GM23338 (cell line): ENCODE data around the gene TOR1B. TPM values are rescaled to one million over a fixed set of nuclear protein-coding genes. Genes with fewer than 3 reads are reported as not detected.

Experiments
- ATAC-seq: fragments of 200-7000 bp; cut with Tn5 transposase; 3 replicates; pipeline ENCODE4 v1.9.1; 2020
- DNase-seq: peaks from one replicate; pipeline ENCODE4 v3.0.0-alpha.2; 2015; ENCODE audit warnings: low spot score
- H2AFZ ChIP-seq: fragments of 200-600 bp; sonication (generic); 2 replicates; pipeline ENCODE4 v1.8.0; 2016; ENCODE audit warnings: antibody characterized with exemption, mild to moderate bottlenecking, moderate library complexity
- H3F3A ChIP-seq: fragments of 200-600 bp; sonication (generic); replicated peaks from 2 replicates; pipeline ENCODE4 v1.8.0; 2017; ENCODE audit warnings: antibody characterized with exemption, mixed run types, low read depth
- H3K27ac ChIP-seq: fragments of 200-600 bp; sonication (generic); 2 replicates; pipeline ENCODE4 v1.6.1; 2016; ENCODE audit warnings: low read depth
- H3K27me3 ChIP-seq: fragments of 200-600 bp; sonication (generic); 2 replicates; pipeline ENCODE4 v1.8.0; 2016; ENCODE audit warnings: mild to moderate bottlenecking, mixed run types, moderate library complexity; ENCODE audit not compliant: insufficient read depth
- H3K36me3 ChIP-seq: fragments of 200-600 bp; sonication (generic); 2 replicates; pipeline ENCODE4 v1.8.0; 2016; ENCODE audit warnings: mild to moderate bottlenecking; ENCODE audit not compliant: insufficient read depth
- H3K4me1 ChIP-seq: fragments of 200-600 bp; sonication (generic); 2 replicates; pipeline ENCODE4 v1.8.0; 2016; ENCODE audit warnings: mild to moderate bottlenecking, moderate library complexity; ENCODE audit not compliant: insufficient read depth
- H3K4me2 ChIP-seq: fragments of 200-600 bp; sonication (generic); 2 replicates; pipeline ENCODE4 v1.7.1; 2017; ENCODE audit warnings: mixed run types
- H3K4me3 ChIP-seq: fragments of 200-600 bp; sonication (generic); 2 replicates; pipeline ENCODE4 v1.6.1; 2016; ENCODE audit warnings: mixed run types
- H3K79me2 ChIP-seq: fragments of 200-600 bp; sonication (generic); replicated peaks from 2 replicates; pipeline ENCODE4 v1.8.0; 2017; ENCODE audit warnings: mild to moderate bottlenecking; ENCODE audit not compliant: insufficient read depth
- H3K9me2 ChIP-seq: fragments of 200-600 bp; sonication (generic); 2 replicates; pipeline ENCODE4 v1.8.0; 2017; ENCODE audit not compliant: insufficient read depth
- H4K20me1 ChIP-seq: fragments of 200-600 bp; sonication (generic); replicated peaks from 2 replicates; pipeline ENCODE4 v1.8.0; 2017; ENCODE audit warnings: mild to moderate bottlenecking; ENCODE audit not compliant: insufficient read depth
- H3K27ac Mint-ChIP-seq: 2 replicates; pipeline ENCODE4 v1.8.0; 2020; ENCODE audit warnings: inconsistent platforms, mild to moderate bottlenecking, moderate library complexity, mixed read lengths
- H3K27me3 Mint-ChIP-seq: 3 replicates; pipeline ENCODE4 v1.8.0; 2022; ENCODE audit warnings: low read depth, mild to moderate bottlenecking, moderate library complexity, mixed read lengths, inconsistent platforms; ENCODE audit not compliant: insufficient read depth, poor library complexity
- H3K36me3 Mint-ChIP-seq: 3 replicates; pipeline ENCODE4 v1.8.0; 2021; ENCODE audit warnings: low read depth, mild to moderate bottlenecking, inconsistent platforms, moderate library complexity, mixed read lengths
- H3K4me1 Mint-ChIP-seq: 3 replicates; pipeline ENCODE4 v1.8.0; 2020; ENCODE audit warnings: mild to moderate bottlenecking, inconsistent platforms, mixed read lengths
- H3K4me3 Mint-ChIP-seq: 3 replicates; pipeline ENCODE4 v1.8.0; 2021; ENCODE audit warnings: moderate library complexity, mild to moderate bottlenecking, inconsistent platforms, mixed read lengths
- H3K9me3 Mint-ChIP-seq: 3 replicates; pipeline ENCODE4 v1.8.0; 2020; ENCODE audit warnings: moderate library complexity, mild to moderate bottlenecking, inconsistent platforms, mixed read lengths
- CREB1 ChIP-seq: fragments of 250-450 bp; sonication (Bioruptor Pico); IDR thresholded peaks from 2 replicates; pipeline ENCODE4 v1.5.0; 2020; ENCODE audit warnings: low read depth, mild to moderate bottlenecking, moderate library complexity
- EZH2 ChIP-seq: fragments of 200-600 bp; sonication (generic); IDR thresholded peaks from one replicate; pipeline ENCODE4 v1.8.0; 2017; ENCODE audit warnings: antibody characterized with exemption, mild to moderate bottlenecking, low read depth; ENCODE audit not compliant: unreplicated experiment
- EZH2phosphoT487 ChIP-seq: fragments of 200-600 bp; sonication (generic); IDR thresholded peaks from one replicate; pipeline ENCODE4 v1.8.1; 2018; ENCODE audit warnings: antibody characterized with exemption; ENCODE audit not compliant: unreplicated experiment
- JUNB ChIP-seq: IDR thresholded peaks from one replicate; pipeline ENCODE4 v1.6.1; 2016; ENCODE audit warnings: antibody characterized with exemption; ENCODE audit not compliant: unreplicated experiment
- NANOG ChIP-seq: IDR thresholded peaks from 2 replicates; pipeline ENCODE4 v1.6.1; 2016; ENCODE audit warnings: antibody characterized with exemption, borderline replicate concordance
- POLR2AphosphoS5 ChIP-seq: IDR thresholded peaks from 2 replicates; pipeline ENCODE4 v1.6.1; 2016; ENCODE audit warnings: antibody characterized with exemption, low read depth
- STAT1 ChIP-seq: IDR thresholded peaks from one replicate; pipeline ENCODE4 v1.6.1; 2016; ENCODE audit warnings: antibody characterized with exemption; ENCODE audit not compliant: unreplicated experiment
- ZNF114 ChIP-seq: fragments of 250-450 bp; sonication (Bioruptor Pico); IDR thresholded peaks from 2 replicates; pipeline ENCODE4 v1.5.0; 2020; ENCODE audit warnings: mild to moderate bottlenecking, moderate library complexity
- ZNF331 ChIP-seq: fragments of 250-450 bp; sonication (Bioruptor Pico); IDR thresholded peaks from 2 replicates; pipeline ENCODE4 v1.5.0; 2020; ENCODE audit warnings: low read depth, mild to moderate bottlenecking, moderate library complexity
- polyA plus RNA-seq: library from polyadenylated mRNA; unstranded; fragments of >200 nt; fragmentation: Nextera tagmentation; extraction: Ambion mirVana; gene quantifications from 2 replicates; pipeline ENCODE4 v1.2.1, GENCODE V29; 2016
- total RNA-seq: library from RNA; depleted of rRNA; stranded (reverse); fragments of >200 nt; shearing (Covaris generic); gene quantifications from 2 replicates; pipeline ENCODE4 v1.2.3, GENCODE V29; 2014
- TF ChIP-seq, protein P1 (sequence below): fragments of 250-450 bp; sonication (Bioruptor Pico); IDR thresholded peaks from 2 replicates; pipeline ENCODE4 v1.5.0; 2020; ENCODE audit warnings: mild to moderate bottlenecking, moderate library complexity
- TF ChIP-seq, protein P2 (sequence below), 2 experiments: fragments of 200-600 bp in 1 of 2; sonication (generic) in 1 of 2; conservative IDR thresholded peaks; 2 replicates each; pipeline versions ENCODE4 v1.5.1 to v1.6.1; 2016 to 2017; ENCODE audit warnings: antibody characterized with exemption in 2 of 2, low read depth in 2 of 2, mild to moderate bottlenecking in 2 of 2, moderate library complexity in 1 of 2
- TF ChIP-seq, protein P3 (sequence below): IDR thresholded peaks from one replicate; pipeline ENCODE4 v1.6.1; 2018; ENCODE audit warnings: antibody characterized with exemption; ENCODE audit not compliant: unreplicated experiment
- TF ChIP-seq, protein P4 (sequence below): IDR thresholded peaks from 2 replicates; pipeline ENCODE4 v1.6.1; 2016; ENCODE audit warnings: antibody characterized with exemption

The TOR1B gene
- total and polyA plus RNA-seq, 2 experiments from 2014 or later, result 10.6 to 42.4 TPM

DNA sequence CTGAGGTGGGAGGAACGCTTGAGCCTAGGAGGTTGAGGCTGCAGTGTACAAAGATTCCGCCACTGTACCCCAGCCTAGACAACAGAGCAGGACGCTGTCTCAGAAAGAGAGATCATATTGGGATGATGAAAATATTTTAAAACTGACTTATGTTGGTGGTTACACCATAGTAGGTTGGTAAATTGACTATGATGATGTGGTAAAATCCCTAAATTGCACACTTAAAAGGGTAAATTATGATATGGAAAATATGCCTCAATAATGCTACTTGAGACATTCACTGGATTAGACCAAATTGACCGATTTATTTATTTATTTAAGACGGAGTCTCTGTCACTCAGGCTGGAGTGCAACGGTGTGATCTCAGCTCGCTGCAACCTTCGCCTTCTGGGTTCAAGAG, 21.9 kb upstream of the TOR1B start:
- Histone ChIP-seq H3K4me2 (no peak overlapping the region), H3K4me3 (no peak overlapping the region), H3K9me2 (no peaks in the 10 kb centered on the region), H2AFZ (no peak overlapping the region), H3K79me2 (no peaks in the 10 kb centered on the region), H3K36me3 (no peaks in the 10 kb centered on the region), H3K27ac (no peak overlapping the region), H3F3A (no peaks in the 10 kb centered on the region), H4K20me1 (no peaks in the 10 kb centered on the region), H3K4me1 (peaks cover 2% of the 10 kb centered on the region; the same call in 1 of the 2 replicates), H3K27me3 (no peaks in the 10 kb centered on the region)
- Mint-ChIP-seq H3K27ac (no peak overlapping the region), H3K27me3 (peaks cover 9% of the 10 kb centered on the region), H3K36me3 (no peaks in the 10 kb centered on the region), H3K4me3 (no peak overlapping the region), H3K9me3 (no peaks in the 10 kb centered on the region; the same call in 2 of the 3 replicates), H3K4me1 (peaks cover 6% of the 10 kb centered on the region)
- DNase-seq (no peak), ATAC-seq (no peak)
- TF ChIP-seq POLR2AphosphoS5 (no peak), CREB1 (no peak), ZNF114 (CRISPR knock-in tag) (no peak), EZH2phosphoT487 (no peak), STAT1 (no peak), JUNB (no peak), EZH2 (no peak), NANOG (no peak), ZNF331 (CRISPR knock-in tag) (no peak)
- TF ChIP-seq, protein P1, sequence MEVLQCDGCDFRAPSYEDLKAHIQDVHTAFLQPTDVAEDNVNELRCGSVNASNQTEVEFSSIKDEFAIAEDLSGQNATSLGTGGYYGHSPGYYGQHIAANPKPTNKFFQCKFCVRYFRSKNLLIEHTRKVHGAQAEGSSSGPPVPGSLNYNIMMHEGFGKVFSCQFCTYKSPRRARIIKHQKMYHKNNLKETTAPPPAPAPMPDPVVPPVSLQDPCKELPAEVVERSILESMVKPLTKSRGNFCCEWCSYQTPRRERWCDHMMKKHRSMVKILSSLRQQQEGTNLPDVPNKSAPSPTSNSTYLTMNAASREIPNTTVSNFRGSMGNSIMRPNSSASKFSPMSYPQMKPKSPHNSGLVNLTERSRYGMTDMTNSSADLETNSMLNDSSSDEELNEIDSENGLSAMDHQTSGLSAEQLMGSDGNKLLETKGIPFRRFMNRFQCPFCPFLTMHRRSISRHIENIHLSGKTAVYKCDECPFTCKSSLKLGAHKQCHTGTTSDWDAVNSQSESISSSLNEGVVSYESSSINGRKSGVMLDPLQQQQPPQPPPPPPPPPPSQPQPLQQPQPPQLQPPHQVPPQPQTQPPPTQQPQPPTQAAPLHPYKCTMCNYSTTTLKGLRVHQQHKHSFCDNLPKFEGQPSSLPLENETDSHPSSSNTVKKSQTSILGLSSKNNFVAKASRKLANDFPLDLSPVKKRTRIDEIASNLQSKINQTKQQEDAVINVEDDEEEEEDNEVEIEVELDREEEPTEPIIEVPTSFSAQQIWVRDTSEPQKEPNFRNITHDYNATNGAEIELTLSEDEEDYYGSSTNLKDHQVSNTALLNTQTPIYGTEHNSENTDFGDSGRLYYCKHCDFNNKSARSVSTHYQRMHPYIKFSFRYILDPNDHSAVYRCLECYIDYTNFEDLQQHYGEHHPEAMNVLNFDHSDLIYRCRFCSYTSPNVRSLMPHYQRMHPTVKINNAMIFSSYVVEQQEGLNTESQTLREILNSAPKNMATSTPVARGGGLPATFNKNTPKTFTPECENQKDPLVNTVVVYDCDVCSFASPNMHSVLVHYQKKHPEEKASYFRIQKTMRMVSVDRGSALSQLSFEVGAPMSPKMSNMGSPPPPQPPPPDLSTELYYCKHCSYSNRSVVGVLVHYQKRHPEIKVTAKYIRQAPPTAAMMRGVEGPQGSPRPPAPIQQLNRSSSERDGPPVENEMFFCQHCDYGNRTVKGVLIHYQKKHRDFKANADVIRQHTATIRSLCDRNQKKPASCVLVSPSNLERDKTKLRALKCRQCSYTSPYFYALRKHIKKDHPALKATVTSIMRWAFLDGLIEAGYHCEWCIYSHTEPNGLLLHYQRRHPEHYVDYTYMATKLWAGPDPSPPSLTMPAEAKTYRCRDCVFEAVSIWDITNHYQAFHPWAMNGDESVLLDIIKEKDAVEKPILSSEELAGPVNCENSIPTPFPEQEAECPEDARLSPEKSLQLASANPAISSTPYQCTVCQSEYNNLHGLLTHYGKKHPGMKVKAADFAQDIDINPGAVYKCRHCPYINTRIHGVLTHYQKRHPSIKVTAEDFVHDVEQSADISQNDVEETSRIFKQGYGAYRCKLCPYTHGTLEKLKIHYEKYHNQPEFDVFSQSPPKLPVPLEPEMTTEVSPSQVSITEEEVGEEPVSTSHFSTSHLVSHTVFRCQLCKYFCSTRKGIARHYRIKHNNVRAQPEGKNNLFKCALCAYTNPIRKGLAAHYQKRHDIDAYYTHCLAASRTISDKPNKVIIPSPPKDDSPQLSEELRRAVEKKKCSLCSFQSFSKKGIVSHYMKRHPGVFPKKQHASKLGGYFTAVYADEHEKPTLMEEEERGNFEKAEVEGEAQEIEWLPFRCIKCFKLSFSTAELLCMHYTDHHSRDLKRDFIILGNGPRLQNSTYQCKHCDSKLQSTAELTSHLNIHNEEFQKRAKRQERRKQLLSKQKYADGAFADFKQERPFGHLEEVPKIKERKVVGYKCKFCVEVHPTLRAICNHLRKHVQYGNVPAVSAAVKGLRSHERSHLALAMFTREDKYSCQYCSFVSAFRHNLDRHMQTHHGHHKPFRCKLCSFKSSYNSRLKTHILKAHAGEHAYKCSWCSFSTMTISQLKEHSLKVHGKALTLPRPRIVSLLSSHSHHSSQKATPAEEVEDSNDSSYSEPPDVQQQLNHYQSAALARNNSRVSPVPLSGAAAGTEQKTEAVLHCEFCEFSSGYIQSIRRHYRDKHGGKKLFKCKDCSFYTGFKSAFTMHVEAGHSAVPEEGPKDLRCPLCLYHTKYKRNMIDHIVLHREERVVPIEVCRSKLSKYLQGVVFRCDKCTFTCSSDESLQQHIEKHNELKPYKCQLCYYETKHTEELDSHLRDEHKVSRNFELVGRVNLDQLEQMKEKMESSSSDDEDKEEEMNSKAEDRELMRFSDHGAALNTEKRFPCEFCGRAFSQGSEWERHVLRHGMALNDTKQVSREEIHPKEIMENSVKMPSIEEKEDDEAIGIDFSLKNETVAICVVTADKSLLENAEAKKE (CRISPR knock-in tag), result no peak
- TF ChIP-seq, protein P2, sequence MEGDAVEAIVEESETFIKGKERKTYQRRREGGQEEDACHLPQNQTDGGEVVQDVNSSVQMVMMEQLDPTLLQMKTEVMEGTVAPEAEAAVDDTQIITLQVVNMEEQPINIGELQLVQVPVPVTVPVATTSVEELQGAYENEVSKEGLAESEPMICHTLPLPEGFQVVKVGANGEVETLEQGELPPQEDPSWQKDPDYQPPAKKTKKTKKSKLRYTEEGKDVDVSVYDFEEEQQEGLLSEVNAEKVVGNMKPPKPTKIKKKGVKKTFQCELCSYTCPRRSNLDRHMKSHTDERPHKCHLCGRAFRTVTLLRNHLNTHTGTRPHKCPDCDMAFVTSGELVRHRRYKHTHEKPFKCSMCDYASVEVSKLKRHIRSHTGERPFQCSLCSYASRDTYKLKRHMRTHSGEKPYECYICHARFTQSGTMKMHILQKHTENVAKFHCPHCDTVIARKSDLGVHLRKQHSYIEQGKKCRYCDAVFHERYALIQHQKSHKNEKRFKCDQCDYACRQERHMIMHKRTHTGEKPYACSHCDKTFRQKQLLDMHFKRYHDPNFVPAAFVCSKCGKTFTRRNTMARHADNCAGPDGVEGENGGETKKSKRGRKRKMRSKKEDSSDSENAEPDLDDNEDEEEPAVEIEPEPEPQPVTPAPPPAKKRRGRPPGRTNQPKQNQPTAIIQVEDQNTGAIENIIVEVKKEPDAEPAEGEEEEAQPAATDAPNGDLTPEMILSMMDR (conservative IDR thresholded peaks at IDR 0.05; ENCODE audit: low read depth in 2 of 2), result no peak
- TF ChIP-seq, protein P3, sequence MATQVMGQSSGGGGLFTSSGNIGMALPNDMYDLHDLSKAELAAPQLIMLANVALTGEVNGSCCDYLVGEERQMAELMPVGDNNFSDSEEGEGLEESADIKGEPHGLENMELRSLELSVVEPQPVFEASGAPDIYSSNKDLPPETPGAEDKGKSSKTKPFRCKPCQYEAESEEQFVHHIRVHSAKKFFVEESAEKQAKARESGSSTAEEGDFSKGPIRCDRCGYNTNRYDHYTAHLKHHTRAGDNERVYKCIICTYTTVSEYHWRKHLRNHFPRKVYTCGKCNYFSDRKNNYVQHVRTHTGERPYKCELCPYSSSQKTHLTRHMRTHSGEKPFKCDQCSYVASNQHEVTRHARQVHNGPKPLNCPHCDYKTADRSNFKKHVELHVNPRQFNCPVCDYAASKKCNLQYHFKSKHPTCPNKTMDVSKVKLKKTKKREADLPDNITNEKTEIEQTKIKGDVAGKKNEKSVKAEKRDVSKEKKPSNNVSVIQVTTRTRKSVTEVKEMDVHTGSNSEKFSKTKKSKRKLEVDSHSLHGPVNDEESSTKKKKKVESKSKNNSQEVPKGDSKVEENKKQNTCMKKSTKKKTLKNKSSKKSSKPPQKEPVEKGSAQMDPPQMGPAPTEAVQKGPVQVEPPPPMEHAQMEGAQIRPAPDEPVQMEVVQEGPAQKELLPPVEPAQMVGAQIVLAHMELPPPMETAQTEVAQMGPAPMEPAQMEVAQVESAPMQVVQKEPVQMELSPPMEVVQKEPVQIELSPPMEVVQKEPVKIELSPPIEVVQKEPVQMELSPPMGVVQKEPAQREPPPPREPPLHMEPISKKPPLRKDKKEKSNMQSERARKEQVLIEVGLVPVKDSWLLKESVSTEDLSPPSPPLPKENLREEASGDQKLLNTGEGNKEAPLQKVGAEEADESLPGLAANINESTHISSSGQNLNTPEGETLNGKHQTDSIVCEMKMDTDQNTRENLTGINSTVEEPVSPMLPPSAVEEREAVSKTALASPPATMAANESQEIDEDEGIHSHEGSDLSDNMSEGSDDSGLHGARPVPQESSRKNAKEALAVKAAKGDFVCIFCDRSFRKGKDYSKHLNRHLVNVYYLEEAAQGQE, result no peak
- TF ChIP-seq, protein P4, sequence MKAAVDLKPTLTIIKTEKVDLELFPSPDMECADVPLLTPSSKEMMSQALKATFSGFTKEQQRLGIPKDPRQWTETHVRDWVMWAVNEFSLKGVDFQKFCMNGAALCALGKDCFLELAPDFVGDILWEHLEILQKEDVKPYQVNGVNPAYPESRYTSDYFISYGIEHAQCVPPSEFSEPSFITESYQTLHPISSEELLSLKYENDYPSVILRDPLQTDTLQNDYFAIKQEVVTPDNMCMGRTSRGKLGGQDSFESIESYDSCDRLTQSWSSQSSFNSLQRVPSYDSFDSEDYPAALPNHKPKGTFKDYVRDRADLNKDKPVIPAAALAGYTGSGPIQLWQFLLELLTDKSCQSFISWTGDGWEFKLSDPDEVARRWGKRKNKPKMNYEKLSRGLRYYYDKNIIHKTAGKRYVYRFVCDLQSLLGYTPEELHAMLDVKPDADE, result no peak
